Endothelial cell (in vitro differentiated cells): ENCODE results near the gene SDR42E1. TPM values are rescaled to one million over a fixed set of nuclear protein-coding genes. Genes with fewer than 3 reads are reported as not detected.

Source experiments
- DNase-seq: peaks from one replicate; pipeline ENCODE4 v3.0.0; 2021; ENCODE audit warnings: low spot score
- H3K27ac Mint-ChIP-seq: one replicate; pipeline ENCODE4 v1.8.0; 2021; ENCODE audit warnings: mixed read lengths, inconsistent platforms; ENCODE audit not compliant: unreplicated experiment
- H3K27me3 Mint-ChIP-seq: one replicate; pipeline ENCODE4 v1.8.0; 2021; ENCODE audit warnings: mild to moderate bottlenecking, moderate library complexity, mixed read lengths, inconsistent platforms; ENCODE audit not compliant: unreplicated experiment
- H3K36me3 Mint-ChIP-seq: one replicate; pipeline ENCODE4 v1.8.0; 2021; ENCODE audit warnings: mild to moderate bottlenecking, low read depth, mixed read lengths, inconsistent platforms; ENCODE audit not compliant: unreplicated experiment
- H3K4me1 Mint-ChIP-seq: one replicate; pipeline ENCODE4 v1.8.0; 2021; ENCODE audit warnings: mild to moderate bottlenecking, mixed read lengths, inconsistent platforms; ENCODE audit not compliant: unreplicated experiment
- H3K4me3 Mint-ChIP-seq: one replicate; pipeline ENCODE4 v1.8.0; 2021; ENCODE audit warnings: mild to moderate bottlenecking, mixed read lengths, inconsistent platforms; ENCODE audit not compliant: unreplicated experiment
- H3K9me3 Mint-ChIP-seq: one replicate; pipeline ENCODE4 v1.8.0; 2021; ENCODE audit warnings: mixed read lengths, inconsistent platforms; ENCODE audit not compliant: unreplicated experiment
- CTCF ChIP-seq: fragments of 200-600 bp; sonication (generic); IDR thresholded peaks from one replicate; pipeline ENCODE4 v1.5.0; 2021; ENCODE audit warnings: antibody characterized with exemption; ENCODE audit not compliant: unreplicated experiment
- long read RNA-seq: library from polyadenylated mRNA; unstranded; transcript quantifications from one replicate; pipeline ENCODE4 v2.0.0, GENCODE V29; 2020; ENCODE audit not compliant: unreplicated experiment
- total RNA-seq: library from RNA; stranded (reverse); fragmentation: NEBNext Ultra II Directional; extraction: Animal tissue kit (Norgen Biotek cat#: 25700); gene quantifications from one replicate; pipeline ENCODE4 v1.2.1, GENCODE V29; 2021; ENCODE audit not compliant: unreplicated experiment

The SDR42E1 gene, protein sequence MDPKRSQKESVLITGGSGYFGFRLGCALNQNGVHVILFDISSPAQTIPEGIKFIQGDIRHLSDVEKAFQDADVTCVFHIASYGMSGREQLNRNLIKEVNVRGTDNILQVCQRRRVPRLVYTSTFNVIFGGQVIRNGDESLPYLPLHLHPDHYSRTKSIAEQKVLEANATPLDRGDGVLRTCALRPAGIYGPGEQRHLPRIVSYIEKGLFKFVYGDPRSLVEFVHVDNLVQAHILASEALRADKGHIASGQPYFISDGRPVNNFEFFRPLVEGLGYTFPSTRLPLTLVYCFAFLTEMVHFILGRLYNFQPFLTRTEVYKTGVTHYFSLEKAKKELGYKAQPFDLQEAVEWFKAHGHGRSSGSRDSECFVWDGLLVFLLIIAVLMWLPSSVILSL
- total RNA-seq = 0.74 TPM
- long read RNA-seq = 0 reads

GRCh38 chr16:82011199-82011641 is at the start of gene SDR42E1:
SDR42E1 (minus strand) TSS chr16:82011470; CDS start chr16:82000858, 10,612 bp downstream.
- H3K9me3 Mint-ChIP-seq = peaks cover 9% of the 10 kb centered on the region
- no peaks in the 10 kb centered on the region for H3K27me3 Mint-ChIP-seq
- peak within 1 kb of the TSS; percentile 64 for H3K4me3 Mint-ChIP-seq
- no peak for DNase-seq
- H3K4me1 Mint-ChIP-seq = no peaks in the 10 kb centered on the region
- peaks cover 14% of the 10 kb centered on the region for H3K36me3 Mint-ChIP-seq
- no peak within 1 kb of the TSS for H3K27ac Mint-ChIP-seq
- no peak for TF ChIP-seq CTCF

- Mint-ChIP-seq H3K36me3 (no peaks in the 10 kb centered on the region), H3K4me3 (no peak overlapping the region), H3K9me3 (no peaks in the 10 kb centered on the region), H3K27ac (no peak overlapping the region), H3K27me3 (peaks cover 3% of the 10 kb centered on the region), H3K4me1 (peaks cover 3% of the 10 kb centered on the region)
- DNase-seq = no peak
- no peak for TF ChIP-seq CTCF
Observed at GRCh38 chr16:82059983-82060421, 48.7 kb upstream of the SDR42E1 start.

GRCh38 chr16:82059161-82059982 is 48.1 kb upstream of the SDR42E1 start:
- Mint-ChIP-seq H3K27ac (no peak overlapping the region), H3K36me3 (no peaks in the 10 kb centered on the region), H3K9me3 (no peaks in the 10 kb centered on the region), H3K4me1 (peaks cover 3% of the 10 kb centered on the region), H3K4me3 (no peak overlapping the region), H3K27me3 (peaks cover 3% of the 10 kb centered on the region)
- DNase-seq = no peak
- TF ChIP-seq CTCF = no peak

GRCh38 chr16:82056550-82056896 is 45.3 kb upstream of the SDR42E1 start:
- Mint-ChIP-seq H3K4me3 (no peak overlapping the region), H3K27me3 (peaks cover 3% of the 10 kb centered on the region), H3K4me1 (peaks cover 3% of the 10 kb centered on the region), H3K36me3 (no peaks in the 10 kb centered on the region), H3K9me3 (no peaks in the 10 kb centered on the region), H3K27ac (no peak overlapping the region)
- no peak for DNase-seq
- TF ChIP-seq CTCF = no peak
